Memory B cell (primary cell): ENCODE data around the gene NR6A1.
"Not testable (repeated sequence)": the region's sequence is repeated elsewhere in the genome, so short reads cannot be mapped to it uniquely, and the experiment has no call there.

Experiments used
- ATAC-seq: fragments of 150-1000 bp; cut with Tn5 transposase; 2 replicates; pipeline ENCODE4 v1.10.0; 2021; ENCODE audit warnings: low read depth, mild to moderate bottlenecking, moderate library complexity
- DNase-seq, 2 donors: peaks; one replicate each; pipeline ENCODE4 v3.0.0; 2022; ENCODE audit warnings: low spot score in 2 of 2
- H3K27ac Mint-ChIP-seq: one replicate; pipeline ENCODE4 v1.8.0; 2022; ENCODE audit warnings: mild to moderate bottlenecking, moderate library complexity, mixed read lengths
- H3K27me3 Mint-ChIP-seq: one replicate; pipeline ENCODE4 v1.8.0; 2022; ENCODE audit warnings: mixed read lengths
- H3K36me3 Mint-ChIP-seq: one replicate; pipeline ENCODE4 v1.8.0; 2022; ENCODE audit warnings: mild to moderate bottlenecking, mixed read lengths
- H3K4me1 Mint-ChIP-seq: one replicate; pipeline ENCODE4 v1.8.0; 2022; ENCODE audit warnings: mixed read lengths
- H3K4me3 Mint-ChIP-seq: one replicate; pipeline ENCODE4 v1.8.0; 2022; ENCODE audit warnings: mild to moderate bottlenecking, moderate library complexity, mixed read lengths
- H3K9me3 Mint-ChIP-seq: one replicate; pipeline ENCODE4 v1.8.0; 2022; ENCODE audit warnings: mixed read lengths

Gene NR6A1

DNA sequence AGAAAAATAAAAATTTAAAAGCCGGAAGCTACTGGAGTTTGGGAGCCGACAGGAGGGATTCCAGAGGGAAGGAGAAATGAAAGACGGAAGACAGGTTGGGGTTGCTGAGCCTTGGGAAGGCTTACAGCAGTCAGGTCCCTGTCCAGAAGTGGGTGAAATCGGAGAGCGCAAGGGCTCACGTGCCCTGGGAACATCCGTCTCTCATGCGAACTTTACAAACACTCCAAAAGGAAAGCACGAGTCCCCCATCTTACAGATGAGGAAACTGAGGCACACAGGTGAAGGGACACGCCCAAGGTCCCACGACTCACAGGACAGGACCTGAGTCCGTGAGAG lies 5.5 kb upstream of the NR6A1 start:
- no peaks in the 10 kb centered on the region for H3K36me3 Mint-ChIP-seq
- H3K4me3 Mint-ChIP-seq: peak overlapping the region; percentile 81
- ATAC-seq (no peak), DNase-seq (no peak)
- H3K27me3 Mint-ChIP-seq: peaks cover 6% of the 10 kb centered on the region
- no peaks in the 10 kb centered on the region for H3K9me3 Mint-ChIP-seq
- no peak overlapping the region for H3K27ac Mint-ChIP-seq
- peaks cover 9% of the 10 kb centered on the region for H3K4me1 Mint-ChIP-seq

DNA sequence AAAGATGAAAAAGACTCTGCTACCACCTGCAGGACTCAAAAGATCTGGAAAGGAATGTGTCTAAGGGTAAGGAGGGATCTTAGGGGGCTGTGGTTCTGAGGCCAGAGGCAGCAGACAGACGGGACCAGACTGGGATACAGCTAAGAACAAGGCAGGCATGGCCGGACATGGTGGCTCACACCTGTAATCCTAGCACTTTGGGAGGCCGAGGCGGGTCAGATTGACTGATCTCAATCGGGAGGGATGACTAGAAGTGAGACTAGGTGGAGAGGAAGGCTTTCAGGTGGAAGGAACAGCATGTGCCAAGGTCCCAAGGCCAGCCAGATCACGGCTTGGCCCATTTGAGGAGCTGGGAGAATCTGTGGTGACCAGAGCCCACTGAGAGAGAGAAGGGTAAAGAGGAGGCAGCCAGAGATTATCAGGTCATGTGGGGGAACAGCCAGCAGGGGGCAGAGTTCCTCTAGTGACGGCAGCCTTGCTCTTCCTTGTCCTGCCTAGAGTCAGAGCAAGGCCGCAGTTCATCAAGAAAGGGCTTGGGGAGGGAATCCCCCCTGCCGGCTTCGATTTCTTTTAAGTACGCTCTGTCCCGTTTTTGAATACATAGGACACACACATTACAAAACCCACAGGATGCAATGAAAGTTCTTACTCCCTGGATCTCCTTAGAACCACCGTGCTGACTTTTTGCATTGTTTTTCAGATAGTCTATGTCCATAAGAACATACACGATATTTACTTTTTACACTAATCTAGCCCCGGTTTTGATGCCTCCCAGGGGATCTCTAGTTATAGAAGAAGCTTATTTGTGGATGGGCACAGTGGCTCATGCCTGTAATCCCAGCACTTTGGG lies 3.2 kb upstream of the NR6A1 start:
- H3K36me3 Mint-ChIP-seq: no peaks in the 10 kb centered on the region

DNA sequence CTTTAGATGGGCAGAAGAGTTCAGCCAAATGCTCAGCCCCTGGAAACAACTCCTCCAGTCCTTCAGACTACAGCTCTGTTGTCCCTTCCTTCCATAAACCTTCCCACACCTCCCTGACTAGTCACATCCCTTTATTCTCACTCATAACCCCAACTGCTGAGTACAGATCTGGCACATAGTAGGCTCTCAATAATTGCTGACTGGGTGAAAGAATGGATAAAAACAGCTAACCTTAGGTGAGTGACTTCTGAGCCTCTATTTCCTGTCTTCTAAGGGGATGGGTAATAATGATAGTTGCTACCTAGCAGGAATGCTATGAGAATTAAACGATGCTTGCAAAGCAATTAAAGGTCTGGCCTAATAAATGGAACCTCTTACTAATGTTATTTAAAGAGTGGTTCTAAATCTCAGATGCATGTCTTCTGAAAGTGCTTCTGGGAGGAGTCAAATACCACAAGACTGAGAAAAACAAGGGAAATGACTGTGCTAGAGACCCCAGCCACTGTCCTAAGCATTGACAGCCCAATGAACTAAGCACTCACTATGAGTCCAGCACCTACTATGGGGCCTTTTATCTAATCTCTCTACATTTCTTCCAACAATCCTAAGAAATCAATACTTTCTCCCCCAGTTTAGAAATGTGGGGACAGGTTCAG lies 2.5 kb upstream of the NR6A1 start:
- ATAC-seq: no peak
- peaks cover 24% of the 10 kb centered on the region for H3K27me3 Mint-ChIP-seq
- peaks cover 24% of the 10 kb centered on the region for H3K4me1 Mint-ChIP-seq
- no peaks in the 10 kb centered on the region for H3K9me3 Mint-ChIP-seq
- peak overlapping the region; percentile 3 for H3K4me3 Mint-ChIP-seq
- no peak for DNase-seq
- H3K27ac Mint-ChIP-seq: no peak overlapping the region
- no peaks in the 10 kb centered on the region for H3K36me3 Mint-ChIP-seq

More for the DNA sequence above, 3.2 kb upstream of the NR6A1 start:
- peak; percentile 21 for ATAC-seq
- DNase-seq: peak; percentile 82 to 88
- Mint-ChIP-seq H3K4me3 (no peak overlapping the region), H3K9me3 (no peaks in the 10 kb centered on the region), H3K27me3 (peaks cover 17% of the 10 kb centered on the region), H3K27ac (no peak overlapping the region), H3K4me1 (peaks cover 21% of the 10 kb centered on the region)

DNA sequence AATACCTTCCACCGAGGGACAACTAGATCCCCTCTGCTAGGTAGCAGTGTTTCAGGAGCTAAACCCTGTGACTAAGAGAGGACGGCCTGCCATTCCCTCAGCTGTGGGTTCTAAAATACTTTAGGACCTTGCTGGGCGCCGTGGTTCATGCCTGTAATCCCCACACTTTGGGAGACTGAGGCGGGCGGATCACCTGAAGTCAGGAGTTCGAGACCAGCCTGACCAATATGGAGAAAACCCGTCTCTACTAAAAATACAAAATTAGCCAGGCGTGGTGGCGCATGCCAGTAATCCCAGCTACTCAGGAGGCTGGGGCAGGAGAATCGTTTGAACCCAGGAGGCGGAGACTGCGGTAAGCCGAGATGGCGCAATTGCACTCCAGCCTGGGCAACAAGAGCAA lies 1.8 kb upstream of the NR6A1 start:
- Mint-ChIP-seq H3K4me1 (peaks cover 24% of the 10 kb centered on the region), H3K27ac (peak overlapping the region; percentile 18), H3K4me3 (peak overlapping the region; percentile 80)

DNA sequence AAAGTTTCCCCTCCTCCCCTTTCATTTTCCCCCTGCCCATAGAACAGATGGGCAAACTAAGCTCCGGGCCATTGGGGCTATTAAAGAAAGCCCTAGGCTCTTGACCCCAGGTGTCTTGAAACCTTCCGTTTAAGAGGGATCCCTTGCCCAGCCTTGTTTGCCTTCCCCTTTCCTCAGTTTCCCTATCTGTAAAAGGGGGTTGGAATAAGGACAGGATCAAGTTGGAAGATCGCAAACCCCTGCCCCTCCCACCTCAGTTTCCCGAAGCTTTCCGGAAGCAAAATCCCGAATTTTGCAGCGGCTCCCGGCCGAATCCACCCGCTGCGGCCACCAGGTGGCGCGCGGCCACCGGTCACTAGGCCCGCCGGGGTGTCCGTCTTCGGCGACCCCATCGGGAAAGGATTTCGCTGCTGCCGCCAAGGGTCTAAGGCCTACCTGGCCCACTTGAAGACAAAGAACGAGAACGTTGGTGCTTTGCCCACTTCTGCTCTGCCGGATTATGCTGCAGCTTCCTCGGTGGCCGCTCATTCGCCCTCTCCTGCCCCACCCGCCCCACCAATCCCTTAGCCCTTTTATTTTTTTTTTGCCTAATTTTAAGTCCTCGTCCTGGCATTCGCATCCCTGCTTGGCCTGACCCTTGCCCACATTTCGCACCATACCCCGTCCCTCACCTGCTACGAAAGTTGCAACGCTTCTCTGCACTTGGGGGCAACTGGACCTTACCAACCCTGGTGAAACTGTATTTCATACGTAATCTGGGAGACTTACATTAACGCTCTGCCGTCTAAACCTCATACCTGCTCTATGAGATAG lies 962 bp upstream of the NR6A1 start:
- Mint-ChIP-seq H3K4me3 (peak overlapping the region; percentile 90), H3K27ac (peak overlapping the region; percentile 37), H3K4me1 (peaks cover 24% of the 10 kb centered on the region), H3K27me3 (peaks cover 26% of the 10 kb centered on the region), H3K9me3 (no peaks in the 10 kb centered on the region), H3K36me3 (no peaks in the 10 kb centered on the region)
- DNase-seq (peak in 1 of 2 donors; percentile 61), ATAC-seq (no peak)

More for the DNA sequence above, 1.8 kb upstream of the NR6A1 start:
- H3K9me3 Mint-ChIP-seq, ATAC-seq, H3K36me3 Mint-ChIP-seq, DNase-seq: not testable (repeated sequence)
- peaks cover 24% of the 10 kb centered on the region for H3K27me3 Mint-ChIP-seq

DNA sequence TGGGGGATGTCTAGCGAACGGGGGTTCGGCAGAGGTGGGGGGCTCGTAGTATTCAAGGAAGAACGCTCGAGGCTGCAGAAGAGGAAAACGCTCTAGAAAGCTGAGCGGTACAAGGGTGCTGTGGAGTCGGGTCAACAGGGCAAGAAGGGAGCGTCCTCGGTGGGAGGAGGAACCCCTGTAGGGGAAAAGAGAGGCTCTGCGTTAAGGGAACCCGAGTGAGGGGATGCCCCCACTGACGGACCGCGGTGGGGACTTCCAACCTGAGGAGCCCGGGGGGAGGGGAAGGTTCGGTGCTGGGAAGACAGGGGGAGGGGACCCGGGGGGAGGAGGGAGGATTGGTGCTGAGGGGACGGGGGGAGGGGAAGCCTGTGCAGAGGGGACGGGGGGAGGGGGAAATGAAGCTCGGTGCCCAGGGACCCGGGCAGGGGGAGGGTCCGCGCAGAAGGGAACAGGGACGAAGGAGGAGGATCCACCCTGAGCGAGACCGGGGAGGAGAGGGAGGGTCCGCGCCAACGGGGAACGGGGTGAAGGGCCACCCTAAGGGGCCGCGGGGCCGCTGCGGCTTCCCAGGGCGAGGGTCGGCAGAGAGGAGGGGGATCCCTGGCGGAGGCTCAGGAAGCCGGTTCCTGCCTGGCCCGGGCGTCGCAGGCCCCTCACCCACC lies 621 bp downstream of the NR6A1 start:
- ATAC-seq (no peak), DNase-seq (peak in 1 of 2 donors; percentile 34)
- peaks cover 22% of the 10 kb centered on the region for H3K27me3 Mint-ChIP-seq
- no peaks in the 10 kb centered on the region for H3K9me3 Mint-ChIP-seq
- no peaks in the 10 kb centered on the region for H3K36me3 Mint-ChIP-seq
- H3K4me3 Mint-ChIP-seq: peak overlapping the region; percentile 86
- peak overlapping the region; percentile 5 for H3K27ac Mint-ChIP-seq
- H3K4me1 Mint-ChIP-seq: peaks cover 20% of the 10 kb centered on the region

DNA sequence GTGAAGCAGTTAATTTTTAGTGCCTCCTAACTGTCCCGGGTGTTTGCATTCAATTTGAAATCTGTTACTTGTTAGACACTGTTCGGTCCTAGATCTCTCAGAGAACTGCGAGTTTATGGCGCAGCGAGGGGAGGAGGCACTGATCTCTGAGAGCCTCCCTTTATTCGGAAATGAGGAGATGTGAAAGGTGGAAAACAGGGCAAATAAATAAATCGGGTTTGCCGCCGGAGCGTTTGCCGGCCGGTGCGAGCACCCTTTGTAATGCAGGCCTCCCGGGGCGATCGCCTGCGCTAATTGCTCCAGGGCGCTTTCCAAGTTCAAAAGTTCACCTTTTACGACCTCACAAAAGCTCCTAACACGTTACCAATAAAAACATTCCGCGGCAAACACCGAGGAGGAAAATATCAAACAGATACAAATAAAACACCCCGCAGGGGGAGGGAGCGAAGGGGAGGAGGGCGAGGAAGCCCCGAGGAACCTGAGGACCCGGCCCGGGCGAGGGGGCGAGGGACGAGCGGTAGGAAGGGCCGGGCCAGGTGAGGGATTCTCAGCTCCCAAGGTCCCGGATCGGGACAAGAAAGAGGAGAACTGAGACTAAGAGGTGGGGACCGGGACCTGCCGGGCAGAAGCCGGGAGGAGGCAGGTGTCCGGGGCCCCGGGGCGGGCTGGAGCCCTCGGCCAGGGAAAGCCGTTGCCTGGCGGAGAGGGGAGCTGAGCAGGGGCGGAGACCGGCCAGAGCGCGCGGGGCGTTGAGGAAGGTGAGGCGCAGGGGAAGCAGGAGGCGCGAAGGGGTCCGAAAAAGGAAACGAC lies 1.4 kb downstream of the NR6A1 start:
- H3K27me3 Mint-ChIP-seq: peaks cover 22% of the 10 kb centered on the region
- H3K4me1 Mint-ChIP-seq: peaks cover 21% of the 10 kb centered on the region
- peak overlapping the region; percentile 5 for H3K27ac Mint-ChIP-seq

DNA sequence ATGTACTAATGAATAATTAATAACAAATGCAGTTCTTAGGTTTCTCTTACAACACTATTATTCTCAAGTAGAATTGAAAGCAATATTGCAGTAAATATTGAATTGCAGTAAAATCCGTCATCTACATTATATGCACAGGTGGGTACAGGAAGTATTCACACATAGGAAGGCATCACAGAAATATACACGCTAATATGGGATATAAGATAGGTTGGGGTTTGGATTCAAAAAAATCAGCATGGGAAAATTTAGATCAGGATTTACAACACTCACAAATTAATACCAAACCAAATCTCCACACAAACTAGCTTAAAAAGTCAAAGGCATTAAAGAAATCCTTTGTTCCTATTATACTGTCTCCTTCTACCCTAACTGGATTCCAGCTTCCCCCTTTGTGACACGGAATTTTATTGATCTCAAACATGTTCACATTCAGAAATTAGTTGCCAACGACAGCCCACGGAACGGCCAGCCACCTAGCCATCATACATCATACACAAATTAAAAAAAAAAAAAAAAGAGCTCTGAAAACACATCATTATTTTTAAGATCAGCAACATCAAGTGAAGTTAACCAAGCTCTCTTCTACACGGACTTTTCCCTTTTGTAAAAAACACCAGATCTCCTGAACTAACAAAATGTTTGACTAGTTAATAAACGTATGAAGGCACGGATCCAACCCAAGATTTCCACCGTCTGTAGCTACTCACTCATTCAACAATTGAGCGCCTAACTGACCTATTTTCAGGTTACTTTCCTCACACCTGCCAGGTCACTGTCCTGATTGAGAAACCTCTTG lies 2.2 kb downstream of the NR6A1 start:
- DNase-seq (no peak), ATAC-seq (no peak)
- Mint-ChIP-seq H3K9me3 (no peaks in the 10 kb centered on the region), H3K36me3 (no peaks in the 10 kb centered on the region), H3K4me3 (no peak overlapping the region), H3K27ac (no peak overlapping the region), H3K4me1 (peaks cover 22% of the 10 kb centered on the region), H3K27me3 (peaks cover 22% of the 10 kb centered on the region)

More for the DNA sequence above, 1.4 kb downstream of the NR6A1 start:
- H3K4me3 Mint-ChIP-seq: peak overlapping the region; percentile 86
- DNase-seq (peak in 1 of 2 donors; percentile 48), ATAC-seq (no peak)
- no peaks in the 10 kb centered on the region for H3K36me3 Mint-ChIP-seq
- no peaks in the 10 kb centered on the region for H3K9me3 Mint-ChIP-seq

DNA sequence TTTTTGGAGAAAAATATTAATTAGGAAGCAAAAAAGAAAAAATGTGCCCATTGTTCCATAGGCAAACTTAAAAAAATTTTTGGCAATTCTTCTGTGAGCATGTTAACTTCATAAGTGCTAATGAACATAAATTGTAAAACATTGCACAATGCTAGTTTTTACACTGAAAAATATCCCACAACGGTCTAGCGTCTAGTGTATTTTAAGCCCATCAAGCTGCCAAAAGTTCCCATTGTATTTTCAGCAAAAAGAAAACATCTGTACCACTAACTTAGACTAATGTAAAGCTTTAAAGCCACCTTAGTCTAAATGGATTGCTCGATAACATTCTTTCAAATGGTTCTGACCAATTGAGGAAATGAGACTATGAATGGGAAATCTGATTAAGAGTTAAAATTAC lies 2.8 kb downstream of the NR6A1 start:
- no peaks in the 10 kb centered on the region for H3K36me3 Mint-ChIP-seq
- H3K27me3 Mint-ChIP-seq: peaks cover 22% of the 10 kb centered on the region
- no peak overlapping the region for H3K4me3 Mint-ChIP-seq
- H3K4me1 Mint-ChIP-seq: peaks cover 22% of the 10 kb centered on the region
- no peak overlapping the region for H3K27ac Mint-ChIP-seq
- ATAC-seq (no peak), DNase-seq (no peak)
- H3K9me3 Mint-ChIP-seq: no peaks in the 10 kb centered on the region

DNA sequence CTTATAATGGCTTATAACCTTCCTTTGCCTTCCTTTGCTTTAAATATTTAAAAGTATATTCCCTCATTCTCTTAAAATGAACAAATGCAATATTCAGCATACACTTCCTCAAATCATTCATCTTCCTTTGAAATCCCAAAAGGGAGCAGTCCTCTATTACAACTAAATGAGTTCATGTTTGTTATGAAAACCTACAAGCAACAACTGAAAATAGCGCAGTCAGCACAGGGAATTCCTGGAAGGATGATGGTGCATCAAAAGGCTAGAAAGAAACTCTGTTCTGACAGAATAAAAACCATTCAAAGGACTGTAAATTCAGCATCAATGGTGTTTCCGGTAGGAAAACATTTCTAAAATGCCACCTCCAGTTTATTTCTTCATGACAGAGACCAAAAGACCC lies 3.3 kb downstream of the NR6A1 start:
- H3K27ac Mint-ChIP-seq: no peak overlapping the region
- no peak for DNase-seq
- H3K4me3 Mint-ChIP-seq: no peak overlapping the region
- no peaks in the 10 kb centered on the region for H3K36me3 Mint-ChIP-seq
- ATAC-seq: no peak
- no peaks in the 10 kb centered on the region for H3K9me3 Mint-ChIP-seq
- H3K27me3 Mint-ChIP-seq: peaks cover 24% of the 10 kb centered on the region
- H3K4me1 Mint-ChIP-seq: peaks cover 22% of the 10 kb centered on the region

DNA sequence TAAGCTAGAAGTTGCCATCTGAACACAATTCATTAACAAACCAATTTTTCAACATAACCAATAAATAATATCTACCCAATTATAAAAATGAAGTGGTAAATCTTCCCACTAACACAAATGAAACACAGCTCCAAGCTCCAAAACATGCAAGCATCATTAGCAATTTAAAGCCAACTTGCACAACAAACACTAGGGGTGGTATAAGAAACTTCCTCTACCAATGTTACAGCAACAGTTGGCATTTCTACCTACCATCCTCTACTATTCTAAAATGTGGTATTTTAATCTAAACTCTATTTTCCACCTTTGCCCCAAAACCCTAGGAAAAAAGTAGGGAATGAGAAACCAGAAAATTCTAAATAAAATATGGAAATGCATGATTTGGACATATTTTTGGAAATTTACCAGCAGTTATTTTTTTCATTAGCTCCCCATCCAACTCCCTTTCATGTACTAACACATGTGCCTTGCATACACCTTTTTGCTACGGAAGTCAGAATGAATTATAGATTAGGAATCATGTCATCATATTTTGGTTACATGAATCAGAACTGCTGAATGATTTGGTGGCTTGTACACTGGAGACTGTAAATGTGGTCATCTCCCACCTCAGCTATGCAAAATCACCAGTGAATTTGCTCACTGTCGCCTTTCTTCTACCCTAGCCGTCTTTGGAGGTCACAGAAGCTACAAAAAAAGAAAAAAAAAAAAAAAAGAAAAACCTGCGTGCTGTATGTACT lies 4.1 kb downstream of the NR6A1 start:
- Mint-ChIP-seq H3K27ac (no peak overlapping the region), H3K36me3 (no peaks in the 10 kb centered on the region), H3K4me3 (no peak overlapping the region), H3K27me3 (peaks cover 24% of the 10 kb centered on the region), H3K4me1 (peaks cover 17% of the 10 kb centered on the region), H3K9me3 (no peaks in the 10 kb centered on the region)
- no peak for ATAC-seq
- DNase-seq: no peak

DNA sequence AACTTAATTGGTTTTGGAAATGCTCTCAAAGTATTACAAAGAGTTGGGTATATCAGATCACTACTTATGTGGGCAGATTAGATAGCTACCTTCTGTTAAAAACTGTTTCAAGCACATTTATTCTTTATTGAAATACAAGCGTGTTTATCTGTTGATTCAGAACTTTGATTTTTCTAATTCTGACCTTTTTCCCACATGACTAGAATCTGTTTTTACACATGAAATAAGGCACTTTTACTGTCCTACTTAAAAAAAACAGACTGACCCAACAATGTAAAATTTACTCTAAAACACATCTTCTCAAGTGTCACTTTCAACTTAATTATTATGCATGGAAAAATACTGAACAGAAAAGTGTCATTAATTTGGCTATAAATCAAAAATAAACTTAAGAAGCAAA lies 4.8 kb downstream of the NR6A1 start:
- no peaks in the 10 kb centered on the region for H3K36me3 Mint-ChIP-seq
- DNase-seq (no peak), ATAC-seq (no peak)
- peaks cover 17% of the 10 kb centered on the region for H3K4me1 Mint-ChIP-seq
- no peak overlapping the region for H3K27ac Mint-ChIP-seq
- H3K4me3 Mint-ChIP-seq: no peak overlapping the region
- peaks cover 24% of the 10 kb centered on the region for H3K27me3 Mint-ChIP-seq
- no peaks in the 10 kb centered on the region for H3K9me3 Mint-ChIP-seq
